ENCODE measurements around the gene DNAH8.

- TF ChIP-seq CTCF (IDR thresholded peaks at IDR 0.05; ENCODE audit: low read depth, low read length), result no peak
- no peak for TF ChIP-seq EZH2phosphoT487 (IDR thresholded peaks at IDR 0.05; ENCODE audit: low read depth)
Observed at GRCh38 chr6:38678178-38678760, 36.8 kb upstream of the DNAH8 start.

Measured in OCI-LY3 (cell line).